ENCODE results near the gene KTN1.

KTN1 gene

DNA sequence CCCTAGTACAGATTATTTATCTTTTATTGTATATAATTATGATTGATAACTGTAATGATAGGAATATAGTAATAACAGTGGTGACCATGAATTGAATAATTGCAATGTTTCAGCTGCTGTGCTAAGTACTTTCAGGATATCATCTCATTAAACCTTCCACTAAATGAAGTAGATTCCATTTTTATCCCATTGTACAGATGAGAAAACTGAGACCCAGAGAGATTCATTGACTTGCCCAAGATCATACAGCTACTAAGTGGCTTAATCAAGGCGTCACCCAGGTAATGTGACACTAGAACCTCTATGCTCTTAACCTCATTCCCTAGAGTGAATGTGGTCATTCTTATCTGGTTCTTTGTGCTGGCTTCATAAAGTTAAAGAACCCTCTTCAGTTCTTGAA lies 124.6 kb downstream of the KTN1 start:
- Histone ChIP-seq H3K4me3 (ENCODE audit: low read length) (no peak overlapping the region), H2AFZ (ENCODE audit: low read depth, low read length) (no peak overlapping the region), H3K36me3 (ENCODE audit: insufficient read depth, low read length) (no peaks in the 10 kb centered on the region), H3K27me3 (ENCODE audit: insufficient read depth, low read length) (no peaks in the 10 kb centered on the region), H3K9me3 (ENCODE audit: low read length) (no peaks in the 10 kb centered on the region), H3K4me1 (ENCODE audit: insufficient read depth, low read length) (no peaks in the 10 kb centered on the region)

DNA sequence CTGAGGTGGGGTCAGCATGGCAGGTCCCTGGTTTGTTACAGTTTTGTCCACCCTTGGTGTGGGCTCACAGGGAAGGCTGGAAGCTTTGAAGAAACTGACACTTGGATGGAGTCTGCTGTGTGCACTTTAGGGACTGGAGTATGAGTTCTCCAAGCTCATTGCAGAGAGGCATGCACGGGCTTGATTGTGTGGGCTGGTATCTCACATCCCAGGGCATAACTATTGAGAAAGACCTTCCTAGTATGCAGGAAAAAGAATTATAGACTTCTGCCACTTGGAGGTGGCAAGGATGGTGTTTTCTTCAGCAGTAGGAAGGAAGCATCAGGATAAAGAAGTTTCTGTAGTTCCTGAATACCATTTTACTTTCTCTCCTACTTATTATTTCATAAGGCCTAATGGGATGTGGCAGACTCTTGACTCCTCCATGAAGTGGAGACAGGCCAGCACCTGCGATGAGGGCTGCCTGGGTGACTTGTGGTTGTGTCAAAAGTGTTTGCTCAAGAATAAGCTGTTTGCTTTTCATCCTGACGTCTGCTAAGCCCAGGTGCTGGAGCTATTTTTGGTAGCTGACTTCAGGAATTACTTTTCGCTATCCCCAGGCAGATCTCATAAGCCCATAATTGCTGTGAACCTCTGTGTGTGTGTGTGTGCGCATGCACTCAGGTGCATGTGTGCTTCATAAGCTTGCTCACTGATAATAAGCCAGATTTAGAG lies 125.8 kb downstream of the KTN1 start:
- Histone ChIP-seq H3K27me3 (ENCODE audit: insufficient read depth, low read length) (no peaks in the 10 kb centered on the region), H3K4me1 (ENCODE audit: insufficient read depth, low read length) (no peaks in the 10 kb centered on the region), H3K36me3 (ENCODE audit: insufficient read depth, low read length) (no peaks in the 10 kb centered on the region), H3K9me3 (ENCODE audit: low read length) (no peaks in the 10 kb centered on the region), H3K4me3 (ENCODE audit: low read length) (no peak overlapping the region), H2AFZ (ENCODE audit: low read depth, low read length) (no peak overlapping the region)

GRCh38 chr14:55706365-55706684 lies 126.3 kb downstream of the KTN1 start:
- no peaks in the 10 kb centered on the region for H3K4me1 ChIP-seq (ENCODE audit: insufficient read depth, low read length)
- H3K36me3 ChIP-seq (ENCODE audit: insufficient read depth, low read length): no peaks in the 10 kb centered on the region
- no peaks in the 10 kb centered on the region for H3K9me3 ChIP-seq (ENCODE audit: low read length)
- H3K27me3 ChIP-seq (ENCODE audit: insufficient read depth, low read length): no peaks in the 10 kb centered on the region
- no peak overlapping the region for H2AFZ ChIP-seq (ENCODE audit: low read depth, low read length)
- H3K4me3 ChIP-seq (ENCODE audit: low read length): no peak overlapping the region

DNA sequence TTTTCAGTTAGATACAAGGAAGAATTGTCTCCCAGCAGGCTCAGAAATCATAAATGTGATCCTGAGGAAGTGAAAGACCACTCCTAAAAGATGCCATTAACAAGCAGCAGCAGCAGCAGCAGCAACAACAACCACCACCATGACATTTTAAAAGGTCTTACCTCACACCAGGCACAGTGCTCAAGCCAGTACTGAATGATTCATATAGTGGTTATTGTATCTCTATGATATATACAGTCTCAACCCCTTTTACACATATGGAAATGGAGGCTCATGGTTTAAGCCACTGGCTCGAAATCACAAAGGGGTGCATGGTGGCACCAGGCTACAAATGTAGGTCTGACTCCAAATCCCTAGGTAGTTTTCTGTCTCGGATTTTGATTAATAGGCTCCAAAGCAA lies 126.9 kb downstream of the KTN1 start:
- Histone ChIP-seq H3K9me3 (ENCODE audit: low read length) (peaks cover 3% of the 10 kb centered on the region), H3K4me3 (ENCODE audit: low read length) (no peak overlapping the region), H3K27me3 (ENCODE audit: insufficient read depth, low read length) (no peaks in the 10 kb centered on the region), H2AFZ (ENCODE audit: low read depth, low read length) (no peak overlapping the region), H3K4me1 (ENCODE audit: insufficient read depth, low read length) (no peaks in the 10 kb centered on the region), H3K36me3 (ENCODE audit: insufficient read depth, low read length) (no peaks in the 10 kb centered on the region)

GRCh38 chr14:55707365-55707804 lies 127.4 kb downstream of the KTN1 start:
- H3K36me3 ChIP-seq (ENCODE audit: insufficient read depth, low read length): no peaks in the 10 kb centered on the region
- H3K27me3 ChIP-seq (ENCODE audit: insufficient read depth, low read length): no peaks in the 10 kb centered on the region
- H3K9me3 ChIP-seq (ENCODE audit: low read length): peaks cover 3% of the 10 kb centered on the region
- H2AFZ ChIP-seq (ENCODE audit: low read depth, low read length): no peak overlapping the region
- H3K4me1 ChIP-seq (ENCODE audit: insufficient read depth, low read length): no peaks in the 10 kb centered on the region
- H3K4me3 ChIP-seq (ENCODE audit: low read length): no peak overlapping the region

DNA sequence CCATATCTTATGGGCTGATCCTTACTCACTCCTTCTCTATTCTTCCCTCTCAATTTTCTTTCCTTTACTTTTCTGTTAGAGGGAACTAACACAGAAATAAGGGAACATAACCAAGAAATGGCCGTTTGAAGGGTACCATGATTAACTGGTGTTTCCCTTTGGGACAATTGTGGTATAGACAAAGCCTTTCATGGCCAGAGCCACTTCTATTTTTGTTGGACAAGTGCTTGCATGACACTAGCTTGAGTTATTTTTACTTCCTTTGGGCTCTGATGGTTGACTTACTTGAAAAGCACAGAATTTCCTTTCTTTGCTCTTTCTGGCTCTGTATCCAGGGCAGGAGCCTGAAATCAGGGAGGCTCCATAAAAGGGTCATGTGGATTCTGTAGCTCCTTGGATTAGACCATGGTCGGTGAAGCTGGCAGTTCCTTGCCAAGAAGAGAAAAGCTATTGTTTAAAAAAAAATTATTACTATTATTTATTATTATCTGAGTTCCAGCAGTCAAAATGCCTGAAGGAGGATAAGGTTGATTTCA lies 130.6 kb downstream of the KTN1 start:
- Histone ChIP-seq H3K36me3 (ENCODE audit: insufficient read depth, low read length) (no peaks in the 10 kb centered on the region), H3K9me3 (ENCODE audit: low read length) (peaks cover 3% of the 10 kb centered on the region), H3K4me3 (ENCODE audit: low read length) (no peak overlapping the region), H3K27me3 (ENCODE audit: insufficient read depth, low read length) (no peaks in the 10 kb centered on the region), H2AFZ (ENCODE audit: low read depth, low read length) (no peak overlapping the region), H3K4me1 (ENCODE audit: insufficient read depth, low read length) (no peaks in the 10 kb centered on the region)

GRCh38 chr14:55711175-55711811 lies 131.3 kb downstream of the KTN1 start:
- H3K4me3 ChIP-seq (ENCODE audit: low read length): no peak overlapping the region
- H3K36me3 ChIP-seq (ENCODE audit: insufficient read depth, low read length): no peaks in the 10 kb centered on the region
- no peaks in the 10 kb centered on the region for H3K4me1 ChIP-seq (ENCODE audit: insufficient read depth, low read length)
- no peaks in the 10 kb centered on the region for H3K27me3 ChIP-seq (ENCODE audit: insufficient read depth, low read length)
- H2AFZ ChIP-seq (ENCODE audit: low read depth, low read length): no peak overlapping the region
- peaks cover 3% of the 10 kb centered on the region for H3K9me3 ChIP-seq (ENCODE audit: low read length)

DNA sequence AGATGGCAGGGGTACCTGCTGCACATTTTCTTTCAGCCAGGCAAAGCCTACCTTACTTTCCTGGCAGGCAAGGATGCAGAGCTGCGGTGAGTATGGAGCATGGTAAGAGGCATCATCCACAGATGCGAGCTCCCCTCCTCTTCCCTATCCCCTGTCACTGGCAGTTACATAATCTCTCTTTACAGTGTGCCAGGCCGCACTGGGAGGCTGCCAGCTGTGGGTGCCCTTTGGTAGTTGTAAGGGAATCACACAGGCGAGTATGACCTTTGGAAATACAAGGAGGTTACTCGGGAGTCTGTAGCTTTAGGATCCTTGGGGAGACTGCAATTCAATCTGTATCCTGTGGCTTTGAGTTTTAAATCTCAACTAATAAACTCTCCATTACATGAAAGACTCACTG lies 132.5 kb downstream of the KTN1 start:
- no peak overlapping the region for H3K4me3 ChIP-seq (ENCODE audit: low read length)
- no peaks in the 10 kb centered on the region for H3K4me1 ChIP-seq (ENCODE audit: insufficient read depth, low read length)
- H2AFZ ChIP-seq (ENCODE audit: low read depth, low read length): no peak overlapping the region
- H3K27me3 ChIP-seq (ENCODE audit: insufficient read depth, low read length): no peaks in the 10 kb centered on the region
- H3K9me3 ChIP-seq (ENCODE audit: low read length): peaks cover 3% of the 10 kb centered on the region
- H3K36me3 ChIP-seq (ENCODE audit: insufficient read depth, low read length): no peaks in the 10 kb centered on the region

DNA sequence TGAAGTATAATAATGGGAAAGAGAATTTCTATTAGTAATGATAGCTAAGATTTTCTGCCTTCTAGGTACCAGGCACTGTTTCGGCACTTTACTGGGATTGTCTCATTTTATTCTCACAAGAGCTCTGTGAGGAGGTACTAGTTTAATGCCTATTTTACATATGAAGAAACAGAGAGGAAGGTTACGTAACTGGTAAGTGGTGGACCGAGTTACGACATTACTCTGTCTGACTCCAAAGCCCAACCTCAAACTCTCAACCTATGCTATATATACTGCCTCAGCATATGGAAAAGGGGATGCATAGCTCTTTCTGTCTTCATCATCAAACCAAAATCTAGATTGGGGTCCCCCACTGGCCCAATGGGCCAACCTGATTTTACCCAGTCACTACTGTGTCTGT lies 133.5 kb downstream of the KTN1 start:
- Histone ChIP-seq H3K27me3 (ENCODE audit: insufficient read depth, low read length) (no peaks in the 10 kb centered on the region), H3K9me3 (ENCODE audit: low read length) (peaks cover 3% of the 10 kb centered on the region), H3K36me3 (ENCODE audit: insufficient read depth, low read length) (no peaks in the 10 kb centered on the region), H2AFZ (ENCODE audit: low read depth, low read length) (no peak overlapping the region), H3K4me1 (ENCODE audit: insufficient read depth, low read length) (no peaks in the 10 kb centered on the region), H3K4me3 (ENCODE audit: low read length) (no peak overlapping the region)

DNA sequence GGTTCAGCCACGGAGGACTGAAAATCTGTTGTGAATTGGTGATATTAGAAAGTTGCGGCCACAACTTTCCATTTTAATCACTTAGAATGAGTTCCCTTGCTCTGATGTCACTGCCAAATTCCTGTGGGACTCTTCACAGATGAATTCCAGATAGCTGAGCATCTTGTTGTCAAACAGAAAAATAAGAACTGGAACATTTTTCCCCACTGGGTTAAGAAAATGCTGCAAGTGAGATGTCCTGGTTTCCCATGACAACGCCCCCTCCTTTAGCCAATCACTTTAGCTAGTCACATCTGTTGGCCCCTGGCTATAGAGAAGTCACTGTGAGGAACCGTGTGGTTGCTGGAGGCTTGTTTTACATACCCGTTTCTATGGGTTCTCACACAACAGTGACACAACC lies 135.9 kb downstream of the KTN1 start:
- no peaks in the 10 kb centered on the region for H3K36me3 ChIP-seq (ENCODE audit: insufficient read depth, low read length)
- no peaks in the 10 kb centered on the region for H3K27me3 ChIP-seq (ENCODE audit: insufficient read depth, low read length)
- no peaks in the 10 kb centered on the region for H3K4me1 ChIP-seq (ENCODE audit: insufficient read depth, low read length)
- no peak overlapping the region for H2AFZ ChIP-seq (ENCODE audit: low read depth, low read length)
- H3K9me3 ChIP-seq (ENCODE audit: low read length): peaks cover 3% of the 10 kb centered on the region
- H3K4me3 ChIP-seq (ENCODE audit: low read length): no peak overlapping the region

GRCh38 chr14:55717621-55718020 lies 137.6 kb downstream of the KTN1 start:
- H3K4me3 ChIP-seq (ENCODE audit: low read length): no peak overlapping the region
- H2AFZ ChIP-seq (ENCODE audit: low read depth, low read length): no peak overlapping the region
- H3K36me3 ChIP-seq (ENCODE audit: insufficient read depth, low read length): no peaks in the 10 kb centered on the region
- H3K9me3 ChIP-seq (ENCODE audit: low read length): no peaks in the 10 kb centered on the region
- H3K4me1 ChIP-seq (ENCODE audit: insufficient read depth, low read length): no peaks in the 10 kb centered on the region
- H3K27me3 ChIP-seq (ENCODE audit: insufficient read depth, low read length): no peaks in the 10 kb centered on the region

GRCh38 chr14:55718551-55718950 lies 138.5 kb downstream of the KTN1 start:
- Histone ChIP-seq H3K9me3 (ENCODE audit: low read length) (no peaks in the 10 kb centered on the region), H3K27me3 (ENCODE audit: insufficient read depth, low read length) (no peaks in the 10 kb centered on the region), H3K4me1 (ENCODE audit: insufficient read depth, low read length) (no peaks in the 10 kb centered on the region), H3K4me3 (ENCODE audit: low read length) (no peak overlapping the region), H2AFZ (ENCODE audit: low read depth, low read length) (no peak overlapping the region), H3K36me3 (ENCODE audit: insufficient read depth, low read length) (no peaks in the 10 kb centered on the region)

DNA sequence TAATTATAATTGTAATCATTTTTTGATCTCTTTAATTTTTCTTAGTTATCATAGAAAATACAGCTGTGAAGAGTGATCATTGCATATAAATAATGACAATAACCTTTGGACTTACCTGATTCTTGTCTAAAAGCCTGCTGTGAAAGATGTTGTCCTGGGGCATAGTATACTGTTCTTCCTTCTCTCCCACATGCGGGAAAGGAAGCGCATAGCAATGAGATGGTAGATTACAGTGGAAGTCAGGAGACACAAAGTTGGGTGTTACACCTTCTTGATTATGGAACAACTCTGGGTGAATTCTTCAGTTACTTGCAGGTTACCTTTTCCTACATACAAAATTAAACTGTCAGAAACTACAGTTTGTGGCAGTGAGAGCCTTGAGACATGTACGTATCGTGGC lies 140.8 kb downstream of the KTN1 start:
- Histone ChIP-seq H3K4me1 (ENCODE audit: insufficient read depth, low read length) (no peaks in the 10 kb centered on the region), H3K9me3 (ENCODE audit: low read length) (no peaks in the 10 kb centered on the region), H3K27me3 (ENCODE audit: insufficient read depth, low read length) (no peaks in the 10 kb centered on the region), H3K36me3 (ENCODE audit: insufficient read depth, low read length) (no peaks in the 10 kb centered on the region), H2AFZ (ENCODE audit: low read depth, low read length) (no peak overlapping the region), H3K4me3 (ENCODE audit: low read length) (no peak overlapping the region)

DNA sequence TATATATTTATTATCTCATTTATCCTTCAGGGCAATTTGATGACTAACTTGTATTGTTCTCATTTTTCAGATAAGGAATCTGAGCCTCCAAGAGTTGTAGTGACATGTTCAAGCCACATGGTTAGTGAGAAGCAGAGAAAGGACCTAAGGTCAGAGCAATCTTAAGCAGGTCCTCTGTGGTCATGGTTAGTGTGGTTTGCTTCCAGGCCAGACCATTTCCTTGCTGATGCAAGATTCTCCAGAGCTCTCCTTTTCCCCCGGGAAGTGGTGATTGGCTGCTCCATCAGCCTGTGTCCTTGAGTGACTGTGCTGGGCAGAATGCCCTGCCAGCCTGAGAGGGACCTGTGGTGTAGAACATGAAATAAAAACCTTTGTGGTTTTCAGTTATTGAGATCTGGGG lies 141.3 kb downstream of the KTN1 start:
- no peaks in the 10 kb centered on the region for H3K27me3 ChIP-seq (ENCODE audit: insufficient read depth, low read length)
- no peak overlapping the region for H2AFZ ChIP-seq (ENCODE audit: low read depth, low read length)
- no peaks in the 10 kb centered on the region for H3K36me3 ChIP-seq (ENCODE audit: insufficient read depth, low read length)

More for the DNA sequence above, 141.3 kb downstream of the KTN1 start:
- Histone ChIP-seq H3K4me1 (ENCODE audit: insufficient read depth, low read length) (no peaks in the 10 kb centered on the region), H3K4me3 (ENCODE audit: low read length) (no peak overlapping the region), H3K9me3 (ENCODE audit: low read length) (no peaks in the 10 kb centered on the region)
